GM13977 (cell line): ENCODE measurements around the gene GID8.

Source experiments
- DNase-seq: peaks from one replicate; pipeline ENCODE4 v3.0.0; 2012; ENCODE audit warnings: low spot score
- in situ Hi-C: fragments of 300-500 bp; cut with MboI; formaldehyde crosslinking; loops from one replicate; pipeline ENCODE4 v1.12.0; 2022; ENCODE audit warnings: low sequenced_read_pairs, low pct_unique_long_range_greater_than_20kb, mixed read lengths, inconsistent platforms; ENCODE audit not compliant: unreplicated experiment
- TF ChIP-seq, protein P1 (sequence below): IDR thresholded peaks from 2 replicates; pipeline ENCODE4 v1.5.1; 2012; ENCODE audit warnings: mild to moderate bottlenecking, control low read depth; ENCODE audit not compliant: insufficient read depth; ENCODE audit errors: extremely low read depth, missing control alignments

The GID8 gene

DNA sequence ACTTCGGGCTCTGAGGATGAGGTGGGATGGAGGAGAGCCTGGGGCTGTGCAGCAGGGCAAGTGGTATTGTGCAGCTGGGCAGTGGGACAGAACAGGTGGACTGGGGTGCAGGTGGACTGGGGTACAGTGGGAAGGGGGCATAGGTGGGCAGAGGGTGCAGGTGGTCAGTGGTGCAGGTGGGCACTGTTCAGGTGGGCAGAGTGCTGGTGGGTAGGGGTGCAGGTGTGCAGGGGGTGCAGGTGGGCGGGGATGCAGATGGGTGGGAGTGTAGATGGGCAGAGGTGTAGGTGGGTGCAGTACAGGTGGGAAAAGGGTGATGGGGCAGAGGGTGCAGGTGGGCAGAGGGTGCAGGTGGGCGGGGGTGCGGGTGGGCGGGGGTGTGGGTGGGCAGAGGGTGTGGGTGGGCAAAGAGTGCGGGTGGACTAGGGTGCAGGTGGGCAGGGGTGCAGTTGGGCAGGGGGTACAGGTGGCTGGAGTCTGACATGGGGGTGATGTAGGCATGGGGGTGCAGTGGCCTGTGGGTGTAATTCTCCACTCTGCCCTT, 48.4 kb downstream of the GID8 start:
- DNase-seq: no peak
- TF ChIP-seq, protein P1, sequence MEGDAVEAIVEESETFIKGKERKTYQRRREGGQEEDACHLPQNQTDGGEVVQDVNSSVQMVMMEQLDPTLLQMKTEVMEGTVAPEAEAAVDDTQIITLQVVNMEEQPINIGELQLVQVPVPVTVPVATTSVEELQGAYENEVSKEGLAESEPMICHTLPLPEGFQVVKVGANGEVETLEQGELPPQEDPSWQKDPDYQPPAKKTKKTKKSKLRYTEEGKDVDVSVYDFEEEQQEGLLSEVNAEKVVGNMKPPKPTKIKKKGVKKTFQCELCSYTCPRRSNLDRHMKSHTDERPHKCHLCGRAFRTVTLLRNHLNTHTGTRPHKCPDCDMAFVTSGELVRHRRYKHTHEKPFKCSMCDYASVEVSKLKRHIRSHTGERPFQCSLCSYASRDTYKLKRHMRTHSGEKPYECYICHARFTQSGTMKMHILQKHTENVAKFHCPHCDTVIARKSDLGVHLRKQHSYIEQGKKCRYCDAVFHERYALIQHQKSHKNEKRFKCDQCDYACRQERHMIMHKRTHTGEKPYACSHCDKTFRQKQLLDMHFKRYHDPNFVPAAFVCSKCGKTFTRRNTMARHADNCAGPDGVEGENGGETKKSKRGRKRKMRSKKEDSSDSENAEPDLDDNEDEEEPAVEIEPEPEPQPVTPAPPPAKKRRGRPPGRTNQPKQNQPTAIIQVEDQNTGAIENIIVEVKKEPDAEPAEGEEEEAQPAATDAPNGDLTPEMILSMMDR: no peak
- in situ Hi-C loops: no loop called here

DNA sequence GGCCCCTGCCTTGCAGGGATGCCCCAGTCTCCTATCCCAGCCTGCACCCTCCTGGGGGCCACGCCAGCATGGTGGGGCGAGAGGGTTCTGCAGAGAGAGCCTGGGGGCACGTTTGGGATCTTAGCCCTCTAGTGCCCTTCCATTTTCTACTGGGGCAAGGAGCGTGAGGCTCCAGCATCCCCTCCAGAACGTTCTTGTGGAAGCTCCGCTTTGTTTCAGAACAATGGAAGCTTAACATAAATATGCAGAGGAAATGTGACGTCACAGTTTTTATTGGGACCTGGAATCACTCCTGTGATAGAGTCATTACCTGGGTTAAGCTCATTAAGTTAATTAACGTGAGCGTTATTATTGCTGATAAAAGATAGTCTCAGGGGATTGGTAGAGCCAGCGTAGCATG, 49.2 kb downstream of the GID8 start:
- in situ Hi-C loops: no loop called here
- no peak for DNase-seq
- TF ChIP-seq, protein P1: no peak

DNA sequence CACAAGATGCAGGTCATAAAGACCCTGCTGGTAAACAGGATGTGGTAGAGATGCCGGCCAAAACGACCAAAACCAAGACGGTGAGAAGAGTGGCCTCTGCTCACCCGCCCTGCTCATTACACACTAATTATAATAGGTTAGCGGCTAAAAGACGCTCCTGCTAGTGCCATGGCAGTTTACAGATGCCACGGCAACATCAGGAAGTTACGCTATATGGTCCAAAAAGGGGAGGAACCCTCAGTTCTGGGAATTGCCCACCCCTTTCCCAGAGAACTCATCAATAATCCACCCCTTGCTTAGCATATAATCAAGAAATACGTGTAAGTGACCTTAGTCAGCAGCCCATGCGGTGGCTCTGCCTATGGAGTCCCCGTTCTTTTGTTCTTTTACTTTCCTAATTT, 51.3 kb downstream of the GID8 start:
- in situ Hi-C loops: no loop called here
- TF ChIP-seq, protein P1: no peak
- no peak for DNase-seq

DNA sequence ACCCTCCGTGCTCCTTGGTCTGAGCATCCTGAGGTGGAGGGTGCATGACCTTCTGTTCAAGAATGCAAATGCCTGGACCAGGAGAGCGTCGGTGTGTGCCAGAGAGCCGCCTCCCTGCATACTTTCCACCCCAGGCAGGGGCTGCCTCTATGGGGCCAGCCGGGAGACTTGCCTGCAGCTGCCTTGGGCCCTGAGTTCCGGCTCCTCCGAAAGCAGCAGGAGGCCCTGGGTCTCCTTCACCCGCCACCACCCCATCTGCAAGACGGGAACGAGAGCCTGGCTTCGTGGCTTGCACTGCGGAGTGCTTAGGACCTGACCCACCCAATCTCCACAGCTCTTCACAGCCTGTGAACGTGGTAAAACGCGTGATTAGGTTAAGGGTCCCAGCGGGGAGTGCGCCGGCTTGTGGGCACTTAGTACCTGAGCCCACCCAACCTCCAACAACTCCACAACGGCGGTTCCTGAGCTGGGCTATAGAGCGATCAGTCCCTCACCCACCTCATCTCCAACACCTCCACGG, 52.4 kb downstream of the GID8 start:
- in situ Hi-C loops: no loop called here
- DNase-seq: no peak
- TF ChIP-seq, protein P1: no peak

DNA sequence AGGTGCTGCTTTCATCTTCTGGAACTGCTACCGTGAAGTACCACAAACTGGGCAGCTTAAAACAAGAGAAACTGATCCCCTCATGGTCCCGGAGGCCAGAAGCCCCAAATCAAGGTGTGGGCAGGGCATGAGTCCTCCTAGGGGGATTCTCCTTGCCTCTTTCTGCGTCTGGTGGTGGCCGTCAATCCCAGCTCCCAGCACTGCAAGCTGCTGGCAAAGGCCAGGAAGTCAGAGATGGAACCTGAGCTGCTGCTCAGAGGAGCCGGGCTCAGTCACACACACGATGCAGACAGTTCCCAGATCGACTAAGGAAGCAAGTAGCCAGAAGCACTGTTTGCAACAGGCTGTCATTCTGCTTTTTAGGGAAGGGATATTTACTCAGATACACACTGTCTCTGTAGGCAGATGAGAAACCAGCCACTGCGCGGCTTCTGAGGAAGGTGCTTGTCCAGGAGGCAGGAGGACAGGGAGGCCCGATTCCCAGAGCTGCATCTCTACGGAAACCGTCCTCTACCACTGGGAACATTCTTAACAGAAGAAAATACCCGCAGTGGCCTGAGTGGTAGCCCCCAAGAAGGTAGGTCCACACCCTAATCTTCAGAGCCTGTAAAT, 53.4 kb downstream of the GID8 start:
- in situ Hi-C loops: no loop called here
- TF ChIP-seq, protein P1: no peak

DNA sequence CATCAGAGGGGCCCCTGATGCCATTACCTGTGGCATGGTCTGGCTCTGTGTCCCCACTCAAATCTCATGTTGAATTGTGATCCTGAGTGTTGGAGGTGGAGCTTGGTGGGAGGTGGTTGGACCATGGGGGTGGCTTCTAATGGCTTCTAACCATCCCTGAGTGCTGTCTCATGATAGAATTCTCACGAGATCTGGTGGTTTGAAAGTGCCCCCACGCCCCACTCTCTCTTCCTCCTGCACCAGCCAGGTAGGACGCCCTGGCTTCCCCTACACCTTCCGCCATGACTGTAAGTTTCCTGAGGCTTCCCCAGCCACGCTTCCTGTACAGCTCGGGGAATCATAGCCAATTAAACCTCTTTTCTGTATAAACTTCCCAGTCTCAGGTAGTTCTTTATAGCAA, 53.9 kb downstream of the GID8 start:
- DNase-seq: no peak
- TF ChIP-seq, protein P1: no peak
- in situ Hi-C loops: no loop called here

More for the DNA sequence above, 53.4 kb downstream of the GID8 start:
- no peak for DNase-seq
